SK-N-SH treated with all-trans-retinoic acid at 6 μM for 48 hours (cell line): Measurements from ENCODE around the gene RIPOR3.

Experiments
- CREB5 ChIP-seq: fragments of 250-450 bp; sonication (Bioruptor Pico); IDR thresholded peaks from 2 replicates; pipeline ENCODE4 v1.5.1; 2020; ENCODE audit warnings: low read depth, mild to moderate bottlenecking, moderate library complexity
- ZNF565 ChIP-seq: fragments of 450-650 bp; formaldehyde crosslinking; conservative IDR thresholded peaks from 2 replicates; pipeline ENCODE4 v1.5.0; 2020; ENCODE audit warnings: low read depth, mild to moderate bottlenecking, moderate library complexity
- TF ChIP-seq, protein P1 (sequence below): fragments of 250-450 bp; sonication (Bioruptor Pico); IDR thresholded peaks from 2 replicates; pipeline ENCODE4 v1.8.0; 2021; ENCODE audit warnings: low read depth, mild to moderate bottlenecking, moderate library complexity, borderline replicate concordance

- no peak for TF ChIP-seq ZNF565 (CRISPR knock-in tag)
- TF ChIP-seq, protein P1, sequence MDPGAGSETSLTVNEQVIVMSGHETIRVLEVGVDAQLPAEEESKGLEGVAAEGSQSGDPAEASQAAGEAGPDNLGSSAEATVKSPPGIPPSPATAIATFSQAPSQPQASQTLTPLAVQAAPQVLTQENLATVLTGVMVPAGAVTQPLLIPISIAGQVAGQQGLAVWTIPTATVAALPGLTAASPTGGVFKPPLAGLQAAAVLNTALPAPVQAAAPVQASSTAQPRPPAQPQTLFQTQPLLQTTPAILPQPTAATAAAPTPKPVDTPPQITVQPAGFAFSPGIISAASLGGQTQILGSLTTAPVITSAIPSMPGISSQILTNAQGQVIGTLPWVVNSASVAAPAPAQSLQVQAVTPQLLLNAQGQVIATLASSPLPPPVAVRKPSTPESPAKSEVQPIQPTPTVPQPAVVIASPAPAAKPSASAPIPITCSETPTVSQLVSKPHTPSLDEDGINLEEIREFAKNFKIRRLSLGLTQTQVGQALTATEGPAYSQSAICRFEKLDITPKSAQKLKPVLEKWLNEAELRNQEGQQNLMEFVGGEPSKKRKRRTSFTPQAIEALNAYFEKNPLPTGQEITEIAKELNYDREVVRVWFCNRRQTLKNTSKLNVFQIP (CRISPR knock-in tag): no peak
- TF ChIP-seq CREB5 (CRISPR knock-in tag): no peak
Observed at GRCh38 chr20:50592282-50593004, 98.9 kb downstream of the RIPOR3 start.
